C1 segment of cervical spinal cord (tissue), 14 donors: ENCODE results near the gene C19orf81.

Experiments used
- DNase-seq, 14 donors: peaks; one replicate each; lab custom pipeline; 2025; lab: John Stamatoyannopoulos, UW

Gene C19orf81

DNA sequence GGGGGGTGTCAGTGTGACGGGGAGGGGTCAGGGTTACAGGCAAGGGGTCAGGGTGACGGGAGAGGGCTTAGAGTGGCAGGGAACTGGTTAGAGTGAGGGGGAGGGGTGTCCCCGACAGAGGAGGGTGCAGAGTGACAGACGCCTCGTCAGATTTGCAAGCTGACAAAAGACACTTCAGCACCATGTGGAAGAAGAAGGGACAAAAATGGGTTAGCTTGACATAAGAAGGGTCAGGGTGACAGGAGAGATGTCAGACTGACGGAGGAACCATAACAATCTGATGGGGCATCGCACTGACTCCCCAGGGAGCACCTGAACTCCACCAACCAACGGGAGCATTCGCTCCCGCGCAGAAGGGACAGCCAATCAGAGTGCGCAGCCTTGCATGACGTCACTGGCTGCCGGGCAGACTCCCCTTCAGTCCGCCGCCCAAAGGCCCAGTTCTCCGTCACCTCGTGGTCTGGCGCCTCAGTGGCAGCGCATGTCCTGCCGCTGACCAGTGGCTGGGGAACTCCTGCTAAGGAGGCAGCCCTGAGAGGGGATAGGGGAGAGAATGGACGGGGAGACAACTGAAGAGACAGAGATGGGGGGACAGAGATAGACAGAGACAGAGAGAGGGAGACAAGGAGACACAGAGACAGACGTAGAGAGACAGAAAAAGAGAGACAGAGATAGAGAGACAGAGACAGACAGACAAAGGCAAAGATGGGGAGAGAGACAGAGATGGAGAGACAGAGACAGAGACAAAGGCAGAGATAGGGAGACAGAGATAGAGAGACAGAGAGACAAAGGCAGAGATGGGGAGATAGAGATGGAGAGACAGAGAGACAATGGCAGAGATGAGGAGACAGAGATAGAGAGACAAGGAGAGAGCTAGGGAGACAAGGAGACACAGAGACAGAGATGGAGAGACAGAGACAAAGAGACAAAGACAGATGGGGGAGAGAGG is 30.2 kb downstream of the C19orf81 start:
- DNase-seq, result peak in 13 of 14 donors; percentile 2 to 77 (median 56)

DNA sequence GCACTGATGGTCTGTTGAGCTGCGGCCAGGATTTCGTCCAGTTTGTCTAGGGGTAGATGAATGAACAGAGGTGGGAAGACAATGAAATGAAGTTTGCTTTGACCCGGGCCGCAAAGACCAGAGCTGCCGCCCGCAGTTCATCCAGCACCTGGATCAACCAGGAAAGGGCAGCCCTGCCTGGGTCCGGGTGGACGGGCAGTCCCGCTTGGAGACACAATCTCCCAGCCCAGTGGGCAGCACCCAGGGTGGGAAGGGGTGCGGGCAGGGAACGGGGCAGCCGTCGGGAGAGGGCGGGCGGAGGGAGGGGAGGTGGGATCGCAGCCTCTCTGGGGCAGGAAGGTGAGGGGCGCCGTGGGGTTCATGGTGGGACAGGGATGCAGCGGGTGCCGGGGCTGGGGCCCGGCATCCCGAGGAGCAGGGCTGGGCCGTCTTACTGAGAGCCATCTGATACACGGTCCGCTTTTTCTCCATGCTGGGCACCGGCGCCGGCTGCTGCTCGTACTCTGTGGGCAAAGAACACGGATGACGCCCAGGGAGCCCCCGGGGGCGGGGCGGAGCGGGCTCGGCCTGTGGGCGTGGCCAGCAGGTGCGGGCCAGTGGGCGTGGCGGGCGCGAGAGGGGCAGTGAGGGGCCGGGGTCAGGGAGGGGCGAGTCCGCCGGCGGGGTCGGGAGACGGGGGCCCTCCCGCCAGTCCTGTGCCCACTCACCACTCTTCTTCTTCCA is 37.2 kb downstream of the C19orf81 start:
- DNase-seq, result no peak

DNA sequence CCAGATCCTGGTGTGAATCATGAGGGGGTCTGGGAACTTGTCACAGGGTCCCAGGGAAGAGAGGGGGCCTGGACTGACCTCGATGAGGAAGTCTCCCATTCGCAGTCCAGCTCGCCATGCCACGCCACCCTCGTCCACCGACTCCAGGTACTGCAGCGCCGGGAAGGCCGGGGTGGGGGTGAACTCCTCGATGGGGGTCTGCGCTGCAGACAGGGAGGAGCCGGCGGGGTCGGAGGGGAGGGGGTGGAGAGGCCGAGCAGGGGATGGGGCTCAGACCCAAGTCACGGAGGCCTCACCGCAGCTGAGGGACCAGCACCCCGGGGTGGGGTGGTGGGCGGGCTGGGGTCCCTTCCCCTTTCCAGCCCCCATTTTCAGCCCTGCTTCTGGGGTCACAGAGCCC is 39.5 kb downstream of the C19orf81 start:
- DNase-seq, result no peak

DNA sequence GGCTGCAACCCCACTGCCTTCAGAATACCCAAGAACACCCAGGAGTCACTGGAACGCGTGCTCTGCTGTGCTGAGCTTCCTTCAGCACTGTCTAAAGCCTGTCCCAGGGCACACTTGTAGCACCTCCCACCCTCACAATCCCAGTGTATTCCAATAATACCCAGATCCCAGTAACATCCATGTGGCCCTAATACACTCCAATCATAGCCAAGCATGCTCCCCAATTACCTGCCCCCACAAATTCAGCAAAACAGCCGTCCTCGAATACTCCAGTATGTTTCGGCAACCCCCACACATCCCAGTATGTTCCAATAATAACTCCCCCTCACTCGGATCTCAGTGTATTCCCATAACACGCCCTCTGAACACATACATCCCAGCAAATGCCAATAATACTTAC is 41.2 kb downstream of the C19orf81 start:
- no peak for DNase-seq

DNA sequence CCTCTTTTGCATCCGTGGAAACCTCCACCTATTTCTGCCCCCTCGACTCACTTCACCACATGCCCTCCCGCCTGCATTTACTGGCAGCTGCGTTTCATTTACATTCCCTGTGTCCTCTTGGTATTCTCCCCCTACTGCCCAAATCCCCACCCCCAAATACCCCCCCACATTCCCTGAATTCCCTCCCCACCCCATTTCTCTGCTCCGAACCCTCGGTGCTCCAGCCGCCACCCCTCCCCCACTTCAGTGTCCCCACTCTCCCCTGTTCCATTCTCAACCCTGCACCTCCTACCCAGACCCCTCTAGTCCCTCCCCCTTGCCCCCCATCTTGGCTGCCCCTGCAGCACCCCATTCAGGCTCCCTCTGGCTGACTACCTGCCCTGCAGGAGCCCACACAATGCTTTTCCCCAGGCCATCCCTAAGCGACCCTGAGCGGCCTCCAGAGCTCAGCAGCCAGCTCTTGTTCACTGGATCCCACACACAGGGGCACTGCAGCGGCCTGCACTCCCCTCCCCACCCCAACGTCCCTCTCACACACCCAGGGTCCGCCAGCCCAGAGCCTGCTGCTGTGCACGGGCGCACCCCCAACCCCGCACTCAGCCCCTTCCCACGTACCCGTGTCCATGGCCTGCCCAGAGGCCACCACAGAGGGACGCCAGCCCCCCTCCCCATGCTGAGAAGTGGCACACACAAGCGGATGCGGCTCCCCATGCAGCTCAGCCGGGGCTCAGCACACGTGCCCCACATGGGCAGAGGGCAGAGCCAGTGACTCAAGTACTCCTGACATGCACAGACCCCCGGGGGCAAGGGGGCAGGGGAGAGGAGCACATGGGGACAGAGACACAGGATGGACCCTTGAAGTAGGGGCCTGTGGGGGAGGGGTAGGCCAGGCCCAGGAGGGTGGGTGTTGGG is 44.1 kb downstream of the C19orf81 start:
- peak in 1 of 14 donors; percentile 25 for DNase-seq

DNA sequence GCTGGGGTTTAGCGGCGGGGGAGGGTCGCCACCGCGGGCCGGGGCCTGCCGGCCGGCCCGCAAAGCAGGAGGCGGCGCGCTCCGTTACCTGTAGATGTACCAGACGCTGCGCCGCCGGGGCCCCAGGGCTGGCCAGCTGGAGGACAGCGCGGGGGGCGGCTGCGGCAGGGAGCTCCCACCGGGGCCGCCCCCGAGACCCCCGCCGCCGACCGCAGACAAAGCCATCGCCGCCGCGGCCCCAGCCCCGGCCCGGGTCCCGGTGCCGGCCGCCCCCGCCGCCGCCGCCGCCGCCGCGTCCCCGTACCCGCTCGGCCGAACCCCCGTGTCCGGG is 45.5 kb downstream of the C19orf81 start:
- DNase-seq, result no peak

DNA sequence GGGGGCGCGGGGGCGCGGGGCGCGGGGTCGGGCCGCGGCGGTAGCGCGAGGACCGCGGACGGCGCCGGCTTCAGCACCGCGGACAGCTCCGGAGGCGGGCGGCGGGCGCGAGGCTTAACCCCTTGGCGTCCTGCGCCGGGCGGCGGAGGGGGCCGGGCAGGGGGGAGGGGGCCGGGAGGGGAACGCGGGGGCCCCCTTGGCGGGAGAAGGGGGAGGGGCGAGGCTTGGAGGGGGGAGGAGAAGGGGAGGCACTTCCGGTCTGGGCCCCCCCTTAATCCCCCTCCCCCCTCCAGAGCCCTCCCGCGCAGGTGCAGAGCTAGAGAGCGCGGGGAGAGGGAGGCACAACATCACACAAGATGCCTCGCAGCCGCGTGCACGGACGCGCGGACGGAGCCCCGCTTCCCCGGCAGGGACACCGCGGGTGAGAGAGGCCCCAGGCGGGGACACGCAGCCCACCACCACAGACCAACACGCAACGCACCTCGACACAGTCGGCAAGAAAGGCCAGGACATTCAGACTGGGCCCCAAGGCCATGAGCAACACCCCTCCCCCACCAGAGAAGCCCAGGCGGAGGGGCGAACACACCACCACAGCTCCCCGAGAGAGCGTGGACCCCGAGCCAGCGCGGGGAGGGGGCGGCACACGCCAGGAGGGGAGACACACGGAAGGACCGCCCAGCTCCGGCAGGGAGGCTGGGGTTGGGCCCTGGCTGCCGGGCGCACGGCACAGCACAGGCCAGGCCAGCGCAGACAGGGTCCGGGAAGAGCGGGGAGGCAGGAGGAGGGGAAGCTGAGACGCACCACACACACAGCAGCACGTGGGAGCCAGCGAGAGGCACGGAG is 46.2 kb downstream of the C19orf81 start:
- DNase-seq, result peak in 1 of 14 donors; percentile 68

DNA sequence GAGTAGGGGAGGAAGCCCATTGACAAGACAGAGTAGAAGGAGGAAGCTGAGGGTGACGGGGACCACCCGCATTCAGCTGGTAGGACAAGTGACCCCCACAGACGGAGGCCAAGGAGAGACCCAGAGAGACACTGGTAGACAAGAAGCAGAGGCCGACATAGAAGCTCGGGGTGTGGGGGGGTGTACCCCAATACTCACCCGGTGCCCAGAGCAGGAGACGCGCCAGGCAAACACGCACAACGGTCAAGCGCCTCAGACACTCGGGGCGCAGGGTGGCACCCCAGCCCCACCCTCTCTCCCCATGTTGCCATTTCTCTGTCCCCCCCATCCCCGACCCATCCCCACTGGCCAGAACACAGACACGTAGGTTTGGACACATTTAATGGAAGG is 46.8 kb downstream of the C19orf81 start:
- DNase-seq, result no peak

DNA sequence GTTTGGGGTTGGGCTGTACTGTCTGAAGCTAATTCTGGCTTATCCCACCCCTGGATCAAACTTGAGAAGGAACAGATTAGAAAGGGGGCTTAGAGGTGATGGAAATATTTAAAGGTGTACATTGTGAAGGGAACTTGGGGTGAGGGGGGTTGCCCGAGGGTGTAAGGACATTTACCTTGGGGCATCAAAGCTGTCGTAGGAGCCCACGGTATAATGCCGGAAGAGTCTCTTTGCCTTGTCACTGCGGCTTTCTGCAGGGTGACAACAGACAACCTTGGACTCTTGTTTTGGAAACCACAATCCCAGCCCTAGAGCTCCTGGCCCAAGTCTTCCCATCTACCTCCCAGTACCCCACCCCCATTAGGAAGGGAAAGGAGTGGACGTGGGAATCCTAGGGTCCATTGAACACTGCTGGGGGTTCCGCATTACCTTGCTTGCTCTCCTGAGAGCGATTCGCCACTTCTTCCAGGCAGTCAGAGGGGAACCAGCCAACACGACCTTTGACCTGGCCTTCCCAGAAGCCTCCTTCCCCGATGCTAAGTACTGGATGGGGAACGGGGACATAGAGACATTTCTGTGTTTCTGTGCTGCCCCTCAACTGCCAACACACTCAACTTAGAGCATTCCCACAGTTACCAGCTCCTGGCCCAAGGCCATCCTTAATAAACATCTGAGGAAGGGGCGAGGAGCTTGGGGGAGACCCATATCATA is 48.3 kb downstream of the C19orf81 start:
- no peak for DNase-seq

DNA sequence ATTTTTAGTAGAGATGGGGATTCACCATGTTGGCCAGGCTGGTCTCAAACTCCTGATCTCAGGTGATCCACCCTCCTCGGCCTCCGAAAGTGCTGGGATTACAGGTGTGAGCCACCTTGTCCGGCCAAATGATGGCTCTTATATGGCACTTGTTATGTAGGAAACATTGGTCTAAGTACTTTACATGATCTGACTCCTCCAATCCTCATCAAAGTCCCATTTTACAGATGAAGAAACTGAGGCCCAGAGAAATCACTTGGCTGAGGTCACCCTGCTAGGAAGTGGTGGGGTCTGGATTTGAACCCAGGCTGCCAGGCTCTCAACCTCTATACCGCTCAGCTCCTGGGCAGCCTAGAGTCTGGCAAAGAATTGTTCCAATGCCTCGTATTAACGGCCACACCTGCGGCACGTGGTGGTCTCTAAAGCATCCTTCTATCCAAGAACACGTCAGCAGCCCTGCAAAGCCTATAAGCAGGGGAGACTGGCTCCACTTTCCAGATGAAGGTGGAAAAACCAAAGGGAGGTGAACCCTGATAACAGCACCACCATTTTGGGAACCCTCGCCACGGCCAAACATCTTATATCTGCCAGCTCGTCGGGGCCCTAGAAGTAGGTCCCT is 52.2 kb downstream of the C19orf81 start:
- DNase-seq, result no peak

DNA sequence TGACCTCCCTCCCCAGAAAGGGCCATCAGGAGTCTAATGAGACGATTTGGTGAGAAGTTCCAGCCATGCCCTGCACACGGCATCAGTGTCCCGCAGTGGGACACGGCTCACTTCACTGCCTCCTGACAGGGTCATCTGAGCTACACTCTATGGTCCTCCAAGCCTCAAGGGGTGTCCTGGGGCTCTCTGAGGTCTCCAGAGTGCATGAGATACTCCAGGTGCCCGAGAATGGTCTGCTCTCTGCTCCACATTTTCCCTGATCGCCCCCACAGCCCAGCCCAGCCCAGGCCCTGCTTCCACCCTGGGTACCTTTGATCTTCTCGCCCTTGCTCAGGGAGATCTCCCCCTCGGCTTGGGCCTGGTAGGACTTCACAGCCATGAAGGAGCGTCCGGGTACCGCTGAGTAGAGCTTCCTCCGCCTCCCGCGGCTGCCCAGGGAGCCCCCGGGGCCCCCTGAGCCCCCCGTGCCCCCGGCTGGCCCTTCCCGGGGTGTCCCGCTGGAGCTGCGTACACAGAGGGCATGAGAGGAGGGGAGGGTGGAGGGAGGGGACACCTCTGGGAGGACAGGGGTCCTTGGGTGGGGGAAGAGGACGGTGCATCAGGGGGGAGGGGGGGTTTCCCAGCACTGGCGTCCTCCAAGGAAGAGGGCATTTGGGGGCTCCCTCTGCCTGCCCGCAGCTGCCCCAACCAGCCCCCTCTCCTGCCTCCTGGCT is 53.1 kb downstream of the C19orf81 start:
- no peak for DNase-seq

DNA sequence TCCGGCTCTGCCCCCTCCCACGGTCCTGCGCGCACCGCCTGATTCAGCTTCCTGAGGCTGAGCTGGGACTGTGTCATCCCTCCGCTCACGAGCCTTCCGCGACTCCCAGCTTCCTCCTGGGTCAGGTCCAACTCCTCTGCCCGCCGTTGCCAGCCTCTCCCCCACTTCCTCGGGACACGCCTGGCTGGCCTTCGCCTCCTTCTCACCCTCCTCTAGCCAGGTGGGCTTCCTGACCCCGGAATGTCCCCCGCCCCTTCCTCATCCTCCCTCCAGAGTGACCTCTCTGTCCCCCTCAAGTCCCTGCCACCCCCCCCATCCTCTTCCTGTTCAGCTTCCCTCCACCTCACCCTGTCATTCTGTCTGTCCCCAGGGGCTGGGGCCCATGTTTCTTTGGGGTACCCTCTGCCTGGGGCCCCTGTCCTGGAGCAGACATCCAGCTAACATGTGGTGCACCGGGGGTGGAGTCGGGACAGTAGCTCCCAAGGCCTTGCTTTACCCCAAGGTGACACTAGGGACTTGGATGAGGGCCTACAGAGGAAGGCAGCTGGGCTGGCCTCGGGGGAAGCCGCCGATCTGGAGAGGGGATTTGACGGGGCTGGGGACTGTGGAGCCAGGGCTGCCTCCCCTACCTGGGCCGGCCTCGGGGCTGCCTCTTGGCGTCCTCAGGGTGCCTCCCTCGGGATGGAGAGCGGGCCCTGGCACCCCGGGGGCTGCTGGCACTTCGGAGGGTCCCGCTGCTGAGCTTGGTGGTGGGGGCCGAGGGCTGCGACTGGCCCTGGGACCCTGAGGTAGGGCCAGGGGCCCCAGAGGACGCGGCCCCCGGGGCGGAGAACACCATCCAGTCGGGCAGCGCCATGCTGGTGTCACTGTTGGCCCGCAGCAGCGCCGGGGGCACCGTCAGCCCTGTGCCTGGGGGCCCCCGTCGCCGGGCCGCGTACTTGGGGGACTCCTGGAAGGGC is 53.9 kb downstream of the C19orf81 start:
- no peak for DNase-seq

DNA sequence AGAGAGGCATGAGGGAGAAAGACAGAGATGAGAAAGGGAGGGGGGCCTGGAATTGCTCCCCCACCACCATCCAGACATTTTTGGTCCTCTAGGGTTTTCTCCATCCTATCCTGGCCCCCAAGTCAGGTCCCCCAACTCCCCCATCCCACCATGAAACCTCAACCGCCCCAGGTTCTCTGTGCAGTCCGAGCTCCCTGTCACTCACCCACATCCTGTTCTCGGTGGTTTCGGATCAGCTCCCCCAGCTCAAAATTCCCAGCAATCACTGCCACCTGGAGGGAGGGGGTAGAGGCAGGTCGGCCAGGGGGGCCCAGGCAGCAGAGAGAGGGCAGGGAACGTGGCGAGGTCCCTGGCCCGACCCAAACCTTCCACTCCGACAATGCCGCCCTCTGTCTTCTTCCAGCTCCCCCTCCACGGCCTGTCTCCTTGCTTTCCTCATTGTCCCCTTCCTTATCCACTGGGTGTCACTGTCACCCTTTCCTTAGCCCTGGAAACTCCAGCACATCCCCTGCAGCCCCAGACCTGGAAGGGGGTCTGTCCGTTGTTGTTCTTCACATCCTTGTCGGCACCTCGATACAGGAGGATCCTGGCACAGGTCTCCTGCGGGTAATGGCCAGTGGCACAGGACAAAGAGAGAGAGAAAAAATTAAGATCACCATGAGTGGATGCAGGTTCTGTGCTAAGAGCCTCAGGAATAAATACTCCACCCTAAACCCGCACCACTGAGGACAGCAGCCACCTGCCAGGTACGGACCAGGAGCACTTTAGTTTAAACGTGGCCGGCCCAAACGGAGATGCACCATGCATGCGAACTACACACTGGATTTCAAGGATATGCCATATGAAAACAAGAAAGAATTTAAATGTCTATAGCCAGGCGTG is 54.9 kb downstream of the C19orf81 start:
- no peak for DNase-seq

DNA sequence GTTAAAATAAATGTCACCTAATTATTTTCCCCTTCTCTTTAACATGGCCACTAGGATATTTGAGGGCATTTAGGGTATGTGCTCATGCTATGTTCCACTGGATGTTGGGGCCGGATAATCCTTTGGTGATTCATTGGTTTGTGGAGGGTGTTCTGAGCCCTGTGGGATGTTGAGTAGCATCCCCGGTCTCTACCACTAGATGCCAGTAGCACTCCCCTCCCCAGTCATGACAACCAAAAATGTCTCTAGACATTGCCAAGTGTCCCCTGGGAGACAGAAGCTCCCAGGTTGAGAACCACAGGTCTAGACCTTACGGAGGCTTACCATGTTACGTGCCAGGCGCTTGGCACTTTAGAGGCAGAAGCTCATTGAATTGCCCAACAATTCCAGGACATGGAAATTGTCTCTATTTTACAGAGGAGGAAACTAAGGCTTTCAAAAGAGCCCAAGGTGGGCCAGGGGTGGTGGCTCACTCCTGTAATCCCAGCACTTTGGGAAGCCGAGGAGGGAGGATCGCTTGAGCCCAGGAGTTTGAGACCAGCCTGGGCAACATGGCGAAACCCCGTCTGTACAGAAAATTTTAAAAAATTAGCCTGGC is 56.3 kb downstream of the C19orf81 start:
- DNase-seq, result no peak

DNA sequence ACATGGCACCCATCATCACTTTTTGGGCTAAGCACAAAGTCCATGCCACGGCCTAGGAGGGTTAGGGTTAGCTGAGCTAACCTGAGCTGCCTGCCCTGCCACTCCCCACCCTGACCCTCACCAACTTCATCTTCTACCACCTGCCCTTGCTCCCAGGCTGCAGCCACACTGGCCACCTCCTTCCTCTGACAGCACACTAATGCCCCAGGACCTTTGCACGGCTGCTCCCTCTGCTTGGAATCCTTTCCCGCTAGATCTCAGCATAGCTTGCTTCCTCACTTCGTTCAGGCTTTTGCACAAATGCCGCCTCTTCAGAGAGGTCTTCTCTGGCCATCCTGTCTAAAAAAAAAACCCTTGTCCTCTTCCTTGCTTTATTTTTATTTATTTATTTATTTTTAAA is 57.1 kb downstream of the C19orf81 start:
- DNase-seq, result no peak

DNA sequence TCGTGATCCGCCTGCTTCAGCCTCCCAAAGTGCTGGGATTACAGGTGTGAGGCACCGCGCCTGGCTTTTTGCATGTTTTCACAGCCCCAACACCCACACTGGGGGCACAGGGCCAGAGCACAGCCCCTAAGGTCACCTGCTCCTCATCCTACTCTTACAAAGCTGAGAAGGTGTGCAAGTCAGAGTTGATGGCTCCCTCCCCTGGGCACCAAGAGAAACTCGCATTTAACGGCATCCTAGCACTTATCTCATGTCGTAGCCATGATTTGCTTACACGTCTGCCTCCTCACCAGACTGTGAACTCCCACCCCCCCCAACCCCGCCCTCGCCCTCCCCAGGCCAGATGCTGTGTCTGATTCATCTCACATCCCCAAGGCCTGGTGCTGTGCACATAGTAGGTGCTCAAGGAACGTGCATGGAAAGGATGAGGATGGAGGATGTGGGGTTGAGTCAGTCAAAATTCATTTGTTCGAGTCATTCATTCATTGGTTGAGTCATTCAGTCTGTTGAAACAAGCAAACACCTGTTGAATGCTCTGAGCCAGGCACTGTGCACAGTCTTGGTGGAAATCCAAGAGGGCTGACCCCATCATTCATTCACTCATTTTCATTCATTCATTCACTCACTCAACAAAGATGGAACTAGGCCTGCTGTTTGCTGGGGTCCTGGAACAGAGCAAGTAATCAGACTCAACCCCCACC is 59.1 kb downstream of the C19orf81 start:
- no peak for DNase-seq
